BJ (cell line): ENCODE measurements around the gene INPP5A. TPM values are rescaled to one million over a fixed set of nuclear protein-coding genes. Genes with fewer than 3 reads are reported as not detected.
"Not testable (repeated sequence)": the region's sequence is repeated elsewhere in the genome, so short reads cannot be mapped to it uniquely, and the experiment has no call there.

ENCODE experiments used
- CTCF ChIA-PET: fragments of 350-600 bp; formaldehyde crosslinking; extraction: SDS; loops from one replicate; lab custom pipeline; 2021; ENCODE audit warnings: antibody characterized with exemption, inconsistent platforms; lab: Yijun Ruan, JAX
- POLR2A ChIA-PET: fragments of 300-600 bp; sonication (Branson Sonifier 250); formaldehyde crosslinking; extraction: SDS; loops from one replicate; lab custom pipeline; 2021; ENCODE audit warnings: antibody characterized with exemption; lab: Charles Lee
- DNase-seq: peaks from one replicate; pipeline ENCODE4 v3.0.0-alpha.2; 2011; ENCODE audit warnings: low read depth
- H3K27me3 ChIP-seq: 2 replicates; pipeline ENCODE4 v1.6.0; 2011; ENCODE audit warnings: low read length; ENCODE audit not compliant: control insufficient read depth, insufficient read depth
- H3K36me3 ChIP-seq: 2 replicates; pipeline ENCODE4 v1.5.1; 2011; ENCODE audit warnings: low read length; ENCODE audit not compliant: control insufficient read depth, insufficient read depth
- H3K4me3 ChIP-seq: 2 replicates; pipeline ENCODE4 v1.5.1; 2011; ENCODE audit warnings: low read depth, mild to moderate bottlenecking, control low read depth, low read length
- polyA plus RNA-seq: library from polyadenylated mRNA; depleted of rRNA; stranded (reverse); fragments of >200 nt; gene quantifications from 2 replicates; pipeline ENCODE4 v1.2.3, GENCODE V29; 2011
- TF ChIP-seq, protein P1 (sequence below): IDR thresholded peaks from 2 replicates; pipeline ENCODE4 v1.5.1; 2011; ENCODE audit warnings: low read depth, mild to moderate bottlenecking, control low read depth, inconsistent platforms, low read length, moderate library complexity; ENCODE audit not compliant: insufficient read depth

Gene INPP5A
- polyA plus RNA-seq, 1 experiment: 60.1 TPM

GRCh38 chr10:132766291-132766690 is 228.7 kb downstream of the INPP5A start:
- H3K4me3 ChIP-seq: no peak overlapping the region
- no peak for DNase-seq
- POLR2A ChIA-PET: no interaction called here
- TF ChIP-seq, protein P1, sequence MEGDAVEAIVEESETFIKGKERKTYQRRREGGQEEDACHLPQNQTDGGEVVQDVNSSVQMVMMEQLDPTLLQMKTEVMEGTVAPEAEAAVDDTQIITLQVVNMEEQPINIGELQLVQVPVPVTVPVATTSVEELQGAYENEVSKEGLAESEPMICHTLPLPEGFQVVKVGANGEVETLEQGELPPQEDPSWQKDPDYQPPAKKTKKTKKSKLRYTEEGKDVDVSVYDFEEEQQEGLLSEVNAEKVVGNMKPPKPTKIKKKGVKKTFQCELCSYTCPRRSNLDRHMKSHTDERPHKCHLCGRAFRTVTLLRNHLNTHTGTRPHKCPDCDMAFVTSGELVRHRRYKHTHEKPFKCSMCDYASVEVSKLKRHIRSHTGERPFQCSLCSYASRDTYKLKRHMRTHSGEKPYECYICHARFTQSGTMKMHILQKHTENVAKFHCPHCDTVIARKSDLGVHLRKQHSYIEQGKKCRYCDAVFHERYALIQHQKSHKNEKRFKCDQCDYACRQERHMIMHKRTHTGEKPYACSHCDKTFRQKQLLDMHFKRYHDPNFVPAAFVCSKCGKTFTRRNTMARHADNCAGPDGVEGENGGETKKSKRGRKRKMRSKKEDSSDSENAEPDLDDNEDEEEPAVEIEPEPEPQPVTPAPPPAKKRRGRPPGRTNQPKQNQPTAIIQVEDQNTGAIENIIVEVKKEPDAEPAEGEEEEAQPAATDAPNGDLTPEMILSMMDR: no peak
- H3K27me3 ChIP-seq: no peaks in the 10 kb centered on the region
- CTCF ChIA-PET: no interaction called here
- H3K36me3 ChIP-seq: peaks cover 9% of the 10 kb centered on the region

- no peak overlapping the region for H3K4me3 ChIP-seq
- peaks cover 9% of the 10 kb centered on the region for H3K36me3 ChIP-seq
- POLR2A ChIA-PET: no interaction called here
- no peak for DNase-seq
- H3K27me3 ChIP-seq: no peaks in the 10 kb centered on the region
- TF ChIP-seq, protein P1: no peak
- CTCF ChIA-PET: interaction anchor here (1.4 kb wide), 1 partner anchor 113 kb away, joined by 3 read pairs; no protein-coding TSS in a partner anchor
These were observed 231.0 kb downstream of the INPP5A start for GRCh38 chr10:132768346-132769248.

DNA sequence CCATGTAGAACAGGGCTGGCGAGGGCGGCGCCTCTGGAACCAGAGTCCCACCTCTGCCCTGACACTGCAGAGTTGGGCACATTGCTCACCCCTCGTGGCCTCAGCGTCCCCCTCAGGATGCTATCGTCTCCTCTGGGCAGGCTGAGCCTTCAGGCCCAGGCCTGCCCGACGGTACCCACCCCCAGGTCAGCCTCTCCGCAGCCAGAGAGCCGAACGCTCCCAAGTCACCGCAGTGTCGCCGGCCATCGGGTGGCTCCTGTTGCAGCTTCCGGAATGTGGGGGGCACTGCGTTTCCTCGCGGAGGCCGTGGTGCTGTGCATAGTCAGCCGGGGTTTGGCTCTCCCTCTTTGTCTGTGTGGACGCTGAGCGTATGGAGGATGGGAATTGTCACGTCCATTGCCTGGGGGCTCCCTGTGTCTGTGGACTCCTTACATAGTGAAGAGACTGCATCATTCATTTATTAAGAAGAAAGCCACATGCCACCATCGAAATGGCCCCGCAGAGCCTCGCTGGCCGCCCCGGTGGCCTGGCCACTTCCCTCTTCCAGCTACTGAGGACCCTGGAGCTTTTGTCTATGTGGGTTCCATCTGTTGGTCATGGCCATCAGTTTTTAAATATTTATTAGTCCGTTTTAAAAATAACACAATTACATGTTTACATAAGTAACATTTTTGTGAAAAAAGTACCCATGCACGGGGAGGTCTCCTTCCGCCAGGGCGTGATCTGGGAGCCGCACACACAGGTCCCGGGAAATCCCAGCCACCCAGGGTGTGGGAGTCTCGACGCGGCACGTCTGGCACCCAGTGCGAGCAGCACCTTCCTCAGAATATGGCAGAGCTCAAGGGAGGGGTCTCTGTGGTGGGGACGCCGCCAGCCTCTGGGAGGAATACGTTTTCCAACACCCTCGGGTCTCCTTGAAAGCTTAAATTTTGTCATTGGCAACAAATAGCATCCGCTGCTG is 232.8 kb downstream of the INPP5A start:
- DNase-seq: no peak
- POLR2A ChIA-PET: no interaction called here
- H3K4me3 ChIP-seq: no peak overlapping the region
- no peaks in the 10 kb centered on the region for H3K27me3 ChIP-seq
- CTCF ChIA-PET: interaction anchor here (0.9 to 1.4 kb wide), 2 partner anchors 114 to 115 kb away, joined by 3 to 4 read pairs; no protein-coding TSS in a partner anchor
- TF ChIP-seq, protein P1: no peak
- peaks cover 13% of the 10 kb centered on the region for H3K36me3 ChIP-seq

- H3K4me3 ChIP-seq, CTCF ChIA-PET, POLR2A ChIA-PET, H3K27me3 ChIP-seq, DNase-seq: not testable (repeated sequence)
- H3K36me3 ChIP-seq: peaks cover 13% of the 10 kb centered on the region
These were observed 235.2 kb downstream of the INPP5A start for GRCh38 chr10:132772816-132773215.

DNA sequence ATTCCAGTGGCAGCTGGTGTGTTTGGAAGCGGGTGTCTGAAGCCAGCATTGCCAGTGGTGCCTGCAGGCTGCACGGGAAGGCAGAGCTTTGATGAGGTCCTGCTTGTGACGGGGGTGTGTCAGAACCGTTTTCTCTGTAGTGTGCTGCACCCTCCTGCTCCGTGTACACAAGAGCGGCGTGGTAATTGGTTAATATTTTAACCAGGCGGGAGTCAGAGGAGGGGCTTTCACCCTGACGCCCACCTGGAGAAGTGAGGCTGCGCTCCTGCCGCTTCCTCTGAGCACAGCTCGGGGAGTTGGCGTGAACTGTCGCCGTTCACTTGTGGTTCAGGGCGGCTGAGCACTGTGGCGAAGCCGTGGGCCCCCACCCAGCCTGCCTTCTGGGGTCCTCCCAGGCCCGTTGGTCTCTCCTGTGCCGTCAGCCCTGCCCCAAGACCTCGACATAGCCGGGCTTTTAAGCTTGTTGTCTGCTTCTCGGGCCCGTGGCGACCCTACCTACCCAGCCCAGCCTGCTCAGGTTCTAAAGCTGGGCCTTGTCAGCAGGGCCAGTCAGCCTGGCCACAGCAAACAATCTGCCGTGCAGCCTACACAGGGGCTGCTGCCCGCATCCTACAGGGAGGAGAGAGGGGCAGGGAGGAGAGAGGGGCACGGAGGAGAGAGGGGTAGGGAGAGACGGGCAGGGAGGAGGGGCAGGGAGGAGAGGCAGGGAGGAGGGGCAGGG is 236.8 kb downstream of the INPP5A start:
- no peak for DNase-seq
- TF ChIP-seq, protein P1: no peak
- Histone ChIP-seq H3K36me3 (peaks cover 19% of the 10 kb centered on the region), H3K27me3 (no peaks in the 10 kb centered on the region), H3K4me3 (no peak overlapping the region)
- CTCF ChIA-PET: no interaction called here
- POLR2A ChIA-PET: no interaction called here
